H1 (cell line): ENCODE results near the gene DIPK1B. TPM values are rescaled to one million over a fixed set of nuclear protein-coding genes. Genes with fewer than 3 reads are reported as not detected.

Experiments used
- CTCF ChIA-PET: fragments of 300-600 bp; sonication (Branson Sonifier 250); formaldehyde crosslinking; loops from one replicate; lab custom pipeline; 2021; ENCODE audit not compliant: partially characterized antibody; lab: Charles Lee
- POLR2A ChIA-PET: fragments of 300-600 bp; sonication (Branson Sonifier 250); formaldehyde crosslinking; loops from one replicate; lab custom pipeline; 2021; ENCODE audit warnings: inconsistent platforms; ENCODE audit not compliant: partially characterized antibody; lab: Charles Lee
- DNase-seq, 2 experiments: peaks; one replicate each; pipeline versions ENCODE4 v3.0.0 to v3.0.0-alpha.2; 2010 to 2022; ENCODE audit warnings: low spot score in 2 of 2, low read depth in 1 of 2, mixed read lengths in 1 of 2
- FAIRE-seq: peaks from 2 replicates; lab custom pipeline; 2011; peaks lifted over from hg19 to GRCh38; lab: Jason Lieb, UNC
- H2AFZ ChIP-seq: 2 replicates; pipeline ENCODE4 v1.8.1; 2012; ENCODE audit warnings: low read length, inconsistent platforms
- H2AK5ac ChIP-seq: 2 replicates; pipeline ENCODE4 v1.6.1; 2013; ENCODE audit warnings: low read depth, low read length
- H2BK120ac ChIP-seq: replicated peaks from 2 replicates; pipeline ENCODE3; 2013; ENCODE audit warnings: low read depth, low read length, inconsistent platforms
- H2BK12ac ChIP-seq: 2 replicates; pipeline ENCODE4 v1.6.1; 2013; ENCODE audit warnings: low read depth, low read length
- H2BK15ac ChIP-seq: 2 replicates; pipeline ENCODE4 v1.6.1; 2013; ENCODE audit warnings: low read length
- H2BK20ac ChIP-seq: 2 replicates; pipeline ENCODE4 v1.6.1; 2013; ENCODE audit warnings: low read length
- H2BK5ac ChIP-seq: 2 replicates; pipeline ENCODE4 v1.6.1; 2013; ENCODE audit warnings: low read depth, low read length
- H3K14ac ChIP-seq: 2 replicates; pipeline ENCODE4 v1.6.1; 2013; ENCODE audit warnings: inconsistent platforms; ENCODE audit not compliant: insufficient read length
- H3K18ac ChIP-seq: 2 replicates; pipeline ENCODE4 v1.6.1; 2013; ENCODE audit warnings: low read length; ENCODE audit errors: extremely low read depth
- H3K23ac ChIP-seq: 2 replicates; pipeline ENCODE4 v1.6.1; 2013; ENCODE audit warnings: inconsistent platforms; ENCODE audit not compliant: insufficient read length
- H3K23me2 ChIP-seq: 2 replicates; pipeline ENCODE4 v1.6.1; 2013; ENCODE audit warnings: low read depth, low read length
- H3K27ac ChIP-seq: 2 replicates; pipeline ENCODE4 v1.6.1; 2011; ENCODE audit warnings: low read depth, low read length, inconsistent platforms
- H3K27me3 ChIP-seq, 4 experiments: replicated peaks in 1 of 4; 1 replicate in 1 of 4; 2 replicates in 3 of 4; pipeline versions ENCODE4 v1.6.1 to v1.8.1; 2011 to 2013; ENCODE audit warnings: low read length in 3 of 4, mild to moderate bottlenecking in 3 of 4, inconsistent platforms in 2 of 4, mixed read lengths in 2 of 4, moderate library complexity in 1 of 4; ENCODE audit not compliant: control insufficient read depth in 3 of 4, insufficient read depth in 3 of 4; ENCODE audit errors: extremely low read depth in 1 of 4
- H3K36me3 ChIP-seq, 4 experiments: 2 replicates each; pipeline versions ENCODE4 v1.6.1 to v1.8.1; 2011 to 2013; ENCODE audit warnings: mild to moderate bottlenecking in 4 of 4, low read length in 3 of 4, moderate library complexity in 2 of 4, control low read depth in 1 of 4, inconsistent platforms in 1 of 4; ENCODE audit not compliant: insufficient read depth in 4 of 4, control insufficient read depth in 2 of 4
- H3K4ac ChIP-seq: replicated peaks from 2 replicates; pipeline ENCODE3; 2013; ENCODE audit warnings: low read length, low read depth, mixed read lengths, inconsistent platforms; ENCODE audit not compliant: insufficient read length
- H3K4me1 ChIP-seq, 4 experiments: replicated peaks in 1 of 4; 1 replicate in 1 of 4; 2 replicates in 3 of 4; pipeline versions ENCODE4 v1.6.1 to v1.8.1; 2011 to 2013; ENCODE audit warnings: low read length in 3 of 4, inconsistent platforms in 2 of 4, mixed read lengths in 1 of 4; ENCODE audit not compliant: insufficient read depth in 4 of 4, control insufficient read depth in 3 of 4
- H3K4me2 ChIP-seq, 2 experiments: 2 replicates each; pipeline versions ENCODE4 v1.6.1 to v1.8.1; 2011 to 2013; ENCODE audit warnings: low read depth in 2 of 2, low read length in 2 of 2, control low read depth in 1 of 2, inconsistent platforms in 1 of 2, mild to moderate bottlenecking in 1 of 2; ENCODE audit not compliant: insufficient read depth in 1 of 2
- H3K4me3 ChIP-seq, 4 experiments: fragments of 200-600, 300-600 bp in 1 of 4; sonication (generic), shearing (Covaris generic), sonication (Bioruptor Twin) in 1 of 4; 2 replicates each; pipeline versions ENCODE4 v1.5.1 to v1.8.1; 2011 to 2016; ENCODE audit warnings: low read length in 4 of 4, low read depth in 3 of 4, control low read depth in 2 of 4, inconsistent platforms in 2 of 4, mild to moderate bottlenecking in 2 of 4, mixed read lengths in 1 of 4, moderate library complexity in 1 of 4; ENCODE audit not compliant: insufficient read depth in 2 of 4; ENCODE audit errors: extremely low read depth in 1 of 4
- H3K56ac ChIP-seq: replicated peaks from 2 replicates; pipeline ENCODE3; 2013; ENCODE audit warnings: low read depth, mild to moderate bottlenecking, mixed read lengths, low read length, inconsistent platforms; ENCODE audit not compliant: insufficient read length
- H3K79me1 ChIP-seq: 2 replicates; pipeline ENCODE4 v1.6.1; 2013; ENCODE audit warnings: low read depth, low read length, control low read depth
- H3K79me2 ChIP-seq, 2 experiments: 2 replicates each; pipeline versions ENCODE4 v1.6.1 to v1.8.1; 2012 to 2013; ENCODE audit warnings: low read length in 2 of 2, mild to moderate bottlenecking in 2 of 2, inconsistent platforms in 1 of 2; ENCODE audit not compliant: insufficient read depth in 2 of 2, control insufficient read depth in 1 of 2
- H3K9ac ChIP-seq, 4 experiments: replicated peaks in 1 of 4; 1 replicate in 1 of 4; 2 replicates in 3 of 4; pipeline versions ENCODE4 v1.6.1 to v1.8.1; 2011 to 2013; ENCODE audit warnings: low read depth in 3 of 4, low read length in 3 of 4, control low read depth in 2 of 4, mild to moderate bottlenecking in 2 of 4, moderate library complexity in 2 of 4, inconsistent platforms in 1 of 4; ENCODE audit errors: extremely low read depth in 1 of 4
- H3K9me3 ChIP-seq, 2 experiments: 2 replicates each; pipeline versions ENCODE4 v1.6.1 to v1.8.1; 2012 to 2013; ENCODE audit warnings: mild to moderate bottlenecking in 2 of 2, moderate library complexity in 2 of 2, control low read depth in 1 of 2, inconsistent platforms in 1 of 2, low read depth in 1 of 2, low read length in 1 of 2, mixed read lengths in 1 of 2; ENCODE audit not compliant: insufficient read depth in 2 of 2
- H4K20me1 ChIP-seq, 2 experiments: replicated peaks in 1 of 2; 2 replicates each; pipeline versions ENCODE3 to v1.8.1; 2011 to 2013; ENCODE audit warnings: inconsistent platforms in 2 of 2, low read length in 2 of 2, mild to moderate bottlenecking in 1 of 2; ENCODE audit not compliant: insufficient read depth in 2 of 2, control insufficient read depth in 1 of 2
- H4K5ac ChIP-seq: 2 replicates; pipeline ENCODE4 v1.6.1; 2013; ENCODE audit warnings: low read length, low read depth, mixed read lengths, inconsistent platforms; ENCODE audit not compliant: insufficient read length
- H4K8ac ChIP-seq: 2 replicates; pipeline ENCODE4 v1.8.0; 2013; ENCODE audit warnings: mild to moderate bottlenecking, moderate library complexity, low read length, inconsistent platforms; ENCODE audit not compliant: insufficient read depth; ENCODE audit errors: extremely low read depth
- H4K91ac ChIP-seq: replicated peaks from 2 replicates; pipeline ENCODE3; 2013; ENCODE audit warnings: low read length, mixed read lengths, inconsistent platforms; ENCODE audit not compliant: insufficient read length
- ATF3 ChIP-seq: IDR thresholded peaks from 2 replicates; pipeline ENCODE4 v1.6.1; 2011; ENCODE audit warnings: low read depth, mild to moderate bottlenecking, low read length; ENCODE audit not compliant: insufficient read depth
- BACH1 ChIP-seq: IDR thresholded peaks from 2 replicates; pipeline ENCODE4 v1.6.1; 2012; ENCODE audit warnings: low read length, improper control_type of control experiment
- EP300 ChIP-seq, 2 experiments: IDR thresholded peaks; 1 replicate in 1 of 2; 2 replicates in 1 of 2; pipeline ENCODE4 v1.6.1; 2011 to 2012; ENCODE audit warnings: low read depth in 2 of 2, low read length in 2 of 2, mild to moderate bottlenecking in 2 of 2, borderline replicate concordance in 1 of 2, inconsistent platforms in 1 of 2, moderate library complexity in 1 of 2
- GTF2F1 ChIP-seq: IDR thresholded peaks from 2 replicates; pipeline ENCODE4 v1.6.1; 2012; ENCODE audit warnings: low read depth, low read length, improper control_type of control experiment, borderline replicate concordance
- KDM4A ChIP-seq: IDR thresholded peaks from one replicate; pipeline ENCODE4 v1.7.1; 2012; ENCODE audit warnings: low read depth, mild to moderate bottlenecking, moderate library complexity, low read length, inconsistent platforms; ENCODE audit not compliant: severe bottlenecking
- NRF1 ChIP-seq: IDR thresholded peaks from 2 replicates; pipeline ENCODE4 v1.6.1; 2011; ENCODE audit warnings: mild to moderate bottlenecking, low read depth, low read length, improper control_type of control experiment
- PHF8 ChIP-seq: fragments of 200-600 bp; sonication (generic); conservative IDR thresholded peaks from 2 replicates; pipeline ENCODE4 v1.7.1; 2012; ENCODE audit warnings: low read depth, mild to moderate bottlenecking, inconsistent platforms, low read length, moderate library complexity
- whole genome bisulfite sequencing, 2 experiments: shearing (Covaris generic) in 1 of 2; methylation state at CpG; one replicate each; pipeline versions ENCODE4 v1.1.6 to v1.1.7; 2013 to 2015; ENCODE audit warnings: low lambda C conversion rate in 2 of 2, mixed read lengths in 2 of 2, inconsistent platforms in 1 of 2, low coverage in 1 of 2, missing lambda C conversion rate in 1 of 2; ENCODE audit not compliant: insufficient replicate concordance in 2 of 2, insufficient coverage in 1 of 2, insufficient read length in 1 of 2; ENCODE audit errors: extremely low coverage in 1 of 2, missing lambda C conversion rate in 1 of 2; 5-methylcytosine and 5-hydroxymethylcytosine counted together
- polyA plus RNA-seq, 7 experiments: library from polyadenylated mRNA; depleted of rRNA in 3 of 7; stranded (reverse) in 5 of 7; unstranded in 2 of 7; fragments of >200 nt in 5 of 7; fragments of 200-250 nt in 2 of 7; gene quantifications; 1 replicate in 5 of 7; 2 replicates in 1 of 7; 4 replicates in 1 of 7; pipeline versions ENCODE4 v1.2.1 to v1.2.3, GENCODE V29; 2011 to 2013; ENCODE audit warnings: missing spikeins in 2 of 7, mixed read lengths in 2 of 7
- total RNA-seq: library from RNA; stranded (reverse); fragmentation: NEBNext Ultra II Directional; extraction: Animal tissue kit (Norgen Biotek cat#: 25700); gene quantifications from 2 replicates; pipeline ENCODE4 v1.2.1, GENCODE V29; 2021

The DIPK1B gene
- total and polyA plus RNA-seq, 2 of the 8 experiments (the other 6 are each of a cell fraction or from before 2014, with no cell fraction given), result 32.3 to 64.8 TPM

- 89% methylated on average over 1 of the region's 1 CpG; no CpG with 5 or more reads in 1 of the 2 experiments for WGBS, 2 experiments
- CTCF ChIA-PET, result interaction anchor here (0.9 to 2.1 kb wide), 6 partner anchors 9 to 278 kb away, joined by 3 to 4 read pairs (median 4); partner anchors contain the start of gene AJM1
- no peak for FAIRE-seq
These were observed 38.9 kb downstream of the DIPK1B start for GRCh38 chr9:136751244-136751643.

More at GRCh38 chr9:136751244-136751643, 38.9 kb downstream of the DIPK1B start:
- no peaks in the 10 kb centered on the region for H3K79me2 ChIP-seq
- no peak overlapping the region for H2BK15ac ChIP-seq
- POLR2A ChIA-PET, result interaction anchor here (0.9 kb wide), 1 partner anchor 22 kb away, joined by 3 read pairs; no protein-coding TSS in a partner anchor
- no peak overlapping the region for H4K91ac ChIP-seq
- no peak overlapping the region for H3K56ac ChIP-seq
- H3K4ac ChIP-seq, result no peak overlapping the region
- no peak overlapping the region for H3K18ac ChIP-seq
- no peak overlapping the region for H3K4me3 ChIP-seq
- peaks cover 0 to 2% (median 0%) of the 10 kb centered on the region in 4 experiments; a peak in 2 of 7 replicates for H3K4me1 ChIP-seq
- H2BK20ac ChIP-seq, result no peak overlapping the region
- H2AK5ac ChIP-seq, result no peak overlapping the region
- H4K5ac ChIP-seq, result no peak overlapping the region
- no peaks in the 10 kb centered on the region; the same call in 1 of the 2 replicates for H3K23me2 ChIP-seq
- no peak overlapping the region for H4K8ac ChIP-seq
- no peaks in the 10 kb centered on the region for H3K27me3 ChIP-seq
- H3K79me1 ChIP-seq, result no peaks in the 10 kb centered on the region
- TF ChIP-seq GTF2F1, result no peak
- no peak for TF ChIP-seq PHF8
- TF ChIP-seq EP300 (IDR thresholded peaks at IDR 0.05; ENCODE audit: borderline replicate concordance in 1 of 2, low read depth in 2 of 2, low read length in 2 of 2), result no peak
- TF ChIP-seq BACH1, result no peak
- TF ChIP-seq ATF3, result no peak
- no peak for TF ChIP-seq NRF1
- TF ChIP-seq KDM4A, result no peak
- no peaks in the 10 kb centered on the region for H3K36me3 ChIP-seq
- DNase-seq, result no peak
- H3K9me3 ChIP-seq, result peaks cover 3 to 11% of the 10 kb centered on the region in 2 experiments; a peak in 1 of 4 replicates
- H2BK12ac ChIP-seq, result no peak overlapping the region
- no peak overlapping the region for H3K27ac ChIP-seq
- no peak overlapping the region for H2BK120ac ChIP-seq
- no peak overlapping the region for H3K9ac ChIP-seq
- H3K14ac ChIP-seq, result no peak overlapping the region
- no peak overlapping the region for H3K4me2 ChIP-seq
- H2BK5ac ChIP-seq, result no peak overlapping the region
- H2AFZ ChIP-seq, result no peak overlapping the region
- no peak overlapping the region for H3K23ac ChIP-seq
- no peaks in the 10 kb centered on the region for H4K20me1 ChIP-seq
